Measurements from ENCODE around the gene SBF2.

DNA sequence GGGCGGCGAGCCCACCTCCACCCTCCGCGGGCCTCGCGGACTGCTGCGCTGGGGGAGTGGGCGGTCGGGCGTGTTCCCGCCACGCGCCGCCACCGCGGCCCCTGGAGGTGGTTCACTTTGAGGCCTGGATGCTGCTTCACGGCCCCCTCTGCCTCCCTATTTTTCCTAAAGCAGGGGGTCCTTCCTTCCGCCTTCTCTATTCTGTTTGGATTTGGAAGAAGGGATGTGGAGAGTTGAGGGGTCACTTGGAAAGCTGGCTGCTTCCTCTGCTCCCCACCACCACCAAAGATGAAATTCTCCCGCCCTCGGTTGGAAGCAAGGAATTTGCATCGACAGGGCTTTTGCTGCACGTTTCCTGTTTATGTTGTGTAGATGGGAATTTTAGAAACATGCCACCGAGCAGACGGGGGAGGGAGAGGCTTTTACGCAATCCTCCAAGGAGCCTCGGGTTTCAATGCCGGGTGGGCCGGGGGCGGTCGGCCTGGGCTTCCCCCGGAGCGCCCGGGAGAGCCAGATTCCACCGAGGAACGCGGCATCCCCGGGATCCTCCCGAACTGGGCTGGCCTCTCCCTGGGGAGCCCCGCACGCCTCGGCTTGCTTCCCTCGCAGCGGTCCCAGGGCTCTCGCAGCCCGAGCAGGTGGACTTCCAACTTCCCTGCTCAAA is 403 bp upstream of the SBF2 start:
- TF ChIP-seq, protein P1, sequence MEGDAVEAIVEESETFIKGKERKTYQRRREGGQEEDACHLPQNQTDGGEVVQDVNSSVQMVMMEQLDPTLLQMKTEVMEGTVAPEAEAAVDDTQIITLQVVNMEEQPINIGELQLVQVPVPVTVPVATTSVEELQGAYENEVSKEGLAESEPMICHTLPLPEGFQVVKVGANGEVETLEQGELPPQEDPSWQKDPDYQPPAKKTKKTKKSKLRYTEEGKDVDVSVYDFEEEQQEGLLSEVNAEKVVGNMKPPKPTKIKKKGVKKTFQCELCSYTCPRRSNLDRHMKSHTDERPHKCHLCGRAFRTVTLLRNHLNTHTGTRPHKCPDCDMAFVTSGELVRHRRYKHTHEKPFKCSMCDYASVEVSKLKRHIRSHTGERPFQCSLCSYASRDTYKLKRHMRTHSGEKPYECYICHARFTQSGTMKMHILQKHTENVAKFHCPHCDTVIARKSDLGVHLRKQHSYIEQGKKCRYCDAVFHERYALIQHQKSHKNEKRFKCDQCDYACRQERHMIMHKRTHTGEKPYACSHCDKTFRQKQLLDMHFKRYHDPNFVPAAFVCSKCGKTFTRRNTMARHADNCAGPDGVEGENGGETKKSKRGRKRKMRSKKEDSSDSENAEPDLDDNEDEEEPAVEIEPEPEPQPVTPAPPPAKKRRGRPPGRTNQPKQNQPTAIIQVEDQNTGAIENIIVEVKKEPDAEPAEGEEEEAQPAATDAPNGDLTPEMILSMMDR (IDR thresholded peaks at IDR 0.05) = no peak
- no peak for TF ChIP-seq POLR2A (IDR thresholded peaks at IDR 0.05)

Data from lower leg skin (tissue), 3 donors.